ENCODE data around the gene CRYBG3.

- TF ChIP-seq CTCF (conservative IDR thresholded peaks at IDR 0.05 in 1 of 2, IDR thresholded peaks at IDR 0.05 in 1 of 2; ENCODE audit: low read depth in 1 of 2, low read length in 2 of 2) (no peak), EZH2 (IDR thresholded peaks at IDR 0.05; ENCODE audit: low read length, missing control alignments) (no peak)
These were observed 3.8 kb upstream of the CRYBG3 start for GRCh38 chr3:97817965-97818364.

Measured in fibroblast of lung (primary cell).